HG03060 (cell line): ENCODE data around the gene IL34.

Source experiments
- ATAC-seq: cut with Tn5 transposase; IDR thresholded peaks from one replicate; pipeline ENCODE4 v1.9.1; 2021; ENCODE audit warnings: low read depth, moderate number of reproducible peaks; ENCODE audit not compliant: unreplicated experiment

The IL34 gene

GRCh38 chr16:70686376-70687101, 40.2 kb downstream of the IL34 start:
- no peak for ATAC-seq

DNA sequence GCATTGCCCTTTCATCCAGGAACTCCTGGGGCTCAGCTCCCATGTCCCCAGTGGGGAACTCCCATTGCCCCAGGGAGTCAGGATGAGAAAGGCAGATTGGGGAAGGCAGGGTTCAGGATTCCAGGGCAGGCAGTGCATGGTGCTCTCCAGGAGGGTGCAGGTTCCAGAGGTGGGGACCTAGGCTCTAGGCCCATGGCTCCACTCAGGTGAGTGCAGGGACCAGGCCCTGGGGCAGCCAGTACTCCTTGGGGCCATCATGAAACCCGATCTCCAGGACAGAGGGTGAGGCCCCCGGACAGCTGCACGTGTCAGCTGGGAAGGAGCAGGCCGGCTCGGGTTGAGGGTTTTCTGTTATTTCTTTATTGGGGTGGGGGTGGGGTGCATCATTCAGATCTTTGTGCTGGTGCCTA, 40.7 kb downstream of the IL34 start:
- no peak for ATAC-seq

GRCh38 chr16:70687671-70688245, 41.4 kb downstream of the IL34 start:
- ATAC-seq = no peak

GRCh38 chr16:70688246-70688742, 41.9 kb downstream of the IL34 start:
- no peak for ATAC-seq

DNA sequence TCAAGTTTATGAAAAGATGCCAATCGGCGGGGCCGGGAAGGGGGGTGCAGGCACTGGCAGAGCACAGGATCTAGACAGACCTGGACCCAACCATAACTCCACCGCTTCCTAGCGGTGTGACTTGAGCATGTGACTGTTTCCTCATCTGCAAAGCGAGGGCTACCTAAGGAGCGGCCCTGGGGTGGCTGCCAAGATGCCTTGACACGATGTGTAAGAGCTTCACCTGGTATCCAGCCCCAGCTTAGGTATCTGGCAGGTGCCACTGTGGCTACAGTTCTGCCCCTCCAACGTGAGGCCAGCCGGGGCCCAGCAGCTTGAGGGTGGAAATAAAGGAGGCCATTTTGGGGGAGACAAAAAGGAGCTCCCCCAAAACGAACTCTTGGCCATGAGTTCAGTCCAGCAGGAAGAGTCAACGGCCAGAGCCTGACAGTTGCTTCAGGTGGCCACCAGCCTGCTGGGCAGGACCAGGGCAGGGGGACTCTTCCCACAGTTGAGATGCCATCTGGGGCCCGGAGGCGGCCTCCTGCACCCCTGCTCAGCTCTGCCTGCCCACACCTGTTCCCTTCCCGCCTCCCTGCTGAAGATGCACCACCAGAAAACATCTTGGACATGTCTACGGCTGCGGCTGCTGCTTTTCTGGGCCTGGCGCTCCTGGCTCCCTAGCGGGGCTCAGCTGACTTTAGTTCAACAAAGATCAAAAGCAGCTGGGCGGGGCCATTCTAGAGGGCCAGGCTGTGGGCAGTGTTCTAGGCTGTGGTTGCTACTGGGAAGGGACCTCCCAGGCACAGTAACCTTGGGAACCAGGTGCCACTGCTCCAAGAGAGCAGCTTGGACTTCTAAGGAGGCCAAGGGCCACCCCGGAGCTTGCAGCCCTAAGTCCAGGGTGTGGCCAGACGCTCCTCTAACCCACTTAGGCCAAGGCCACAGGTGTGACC, 42.9 kb downstream of the IL34 start:
- no peak for ATAC-seq

DNA sequence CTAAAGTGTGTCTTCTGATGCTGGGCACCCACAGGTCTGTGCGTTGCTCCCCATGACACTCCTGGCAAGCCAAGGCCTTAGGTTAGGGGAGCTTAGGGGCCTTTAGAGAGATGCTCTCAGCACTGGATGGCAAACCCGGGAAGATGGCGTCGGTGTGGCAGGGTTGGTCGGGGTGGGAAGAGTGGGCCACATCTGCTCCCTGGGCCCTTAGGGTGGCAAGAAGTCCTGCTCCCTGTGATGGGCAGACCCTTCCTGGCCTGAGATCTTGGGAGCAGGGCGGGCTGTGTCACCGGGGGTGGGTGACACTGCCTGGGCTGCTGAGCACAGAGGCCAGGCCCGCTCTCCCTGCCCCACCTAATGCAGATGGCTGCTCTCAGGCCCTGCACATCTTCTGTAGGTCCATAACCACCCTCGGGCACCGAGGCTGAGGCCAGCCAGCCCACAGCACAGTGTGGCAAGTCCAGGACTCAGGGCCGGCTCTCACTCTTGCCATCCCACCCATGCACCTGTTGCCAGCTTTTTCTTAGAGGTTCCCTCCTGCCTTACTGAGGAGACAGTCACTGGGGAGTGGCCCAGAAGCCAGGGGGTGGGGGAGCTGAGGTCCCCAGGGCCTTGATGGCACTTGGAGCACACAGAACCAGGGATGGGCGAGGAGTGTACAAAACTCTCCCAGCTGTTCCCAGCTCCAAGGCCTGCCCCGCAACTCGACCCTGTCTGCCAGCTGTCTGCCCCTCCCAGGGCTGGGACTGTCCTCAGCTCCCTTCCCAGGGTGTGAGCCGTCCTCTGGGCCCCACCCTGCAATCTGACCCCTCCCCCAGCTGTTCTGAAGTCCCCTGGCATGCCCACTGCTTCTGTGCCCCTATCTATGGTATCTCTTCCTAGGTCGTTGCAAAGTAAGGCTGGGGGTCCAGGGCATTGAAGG, 43.9 kb downstream of the IL34 start:
- ATAC-seq = no peak

GRCh38 chr16:70691223-70692129, 45.1 kb downstream of the IL34 start:
- ATAC-seq = no peak

DNA sequence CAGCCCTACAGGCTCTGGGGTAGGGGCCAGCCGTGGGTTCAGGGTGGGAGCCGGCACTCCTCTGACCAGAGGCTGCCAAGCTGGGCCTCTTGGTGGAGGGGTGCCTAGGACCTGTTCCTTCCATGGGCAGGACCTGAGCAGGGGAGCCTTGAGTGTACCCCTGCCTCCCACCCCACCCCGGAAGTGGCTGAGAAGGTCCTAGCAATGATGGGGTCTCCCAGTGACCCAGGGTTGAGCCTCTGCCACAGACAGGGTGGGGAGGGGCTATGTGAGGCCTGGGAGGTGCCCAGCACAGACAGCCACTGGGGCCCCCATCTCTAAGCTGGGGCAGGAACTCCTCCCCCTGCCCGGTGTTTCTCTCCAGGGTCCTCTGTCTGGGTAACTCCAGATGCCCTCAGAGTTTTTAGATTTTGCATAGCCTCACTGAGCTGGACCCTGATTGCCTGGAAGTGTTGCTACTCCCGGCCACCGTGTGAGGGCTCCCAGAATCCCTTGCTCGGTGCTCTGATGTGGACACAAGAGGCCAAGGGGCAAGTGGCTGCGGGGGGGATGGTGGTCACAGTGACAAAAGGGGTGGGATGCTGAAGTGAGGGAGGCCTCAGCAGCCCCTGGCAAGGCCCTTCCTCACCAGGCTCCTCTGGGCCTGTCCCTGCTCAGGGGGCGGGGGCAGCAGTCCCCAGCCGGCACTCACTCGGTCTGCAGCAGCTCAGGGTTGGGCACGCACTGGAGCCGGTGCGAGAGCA, 45.9 kb downstream of the IL34 start:
- no peak for ATAC-seq

GRCh38 chr16:70692873-70693671, 46.7 kb downstream of the IL34 start:
- no peak for ATAC-seq

DNA sequence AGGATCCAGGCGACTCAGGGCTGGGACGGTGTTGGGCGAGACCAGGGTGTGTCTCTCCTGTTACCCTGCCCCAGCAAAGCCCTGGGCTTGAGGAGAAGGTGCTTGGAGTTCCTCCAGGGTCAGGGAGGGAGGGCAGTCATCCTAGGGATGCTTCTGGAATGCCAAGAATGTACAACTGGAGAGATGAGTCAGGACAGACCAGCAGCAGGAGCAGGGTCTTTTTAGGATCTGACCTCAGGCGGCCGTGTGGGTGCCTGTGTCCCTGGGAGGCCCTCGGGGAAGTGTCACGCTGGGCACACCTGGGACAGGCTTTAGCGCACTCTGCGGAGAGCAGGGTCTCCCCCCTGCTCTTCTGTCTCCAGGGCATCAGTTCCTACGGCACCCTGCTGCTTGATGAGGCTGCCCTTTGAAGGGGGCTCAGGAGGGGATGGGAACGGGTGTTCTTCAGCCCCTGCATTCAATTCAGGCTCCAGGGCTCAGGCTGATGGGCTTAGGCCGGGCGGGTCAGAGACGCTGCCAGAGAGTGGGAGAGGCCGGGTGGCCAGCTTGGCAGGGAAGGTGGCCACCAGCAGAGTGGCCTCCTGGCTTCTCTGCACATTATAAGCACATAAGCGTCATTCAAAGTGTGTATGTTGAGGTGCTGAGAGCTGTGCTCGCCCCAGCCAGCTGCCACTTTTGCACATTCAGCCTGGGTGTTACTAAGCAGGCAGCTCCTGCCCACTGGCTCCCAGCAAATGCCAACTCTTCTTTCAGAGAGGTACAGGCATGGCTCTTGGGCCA, 47.9 kb downstream of the IL34 start:
- ATAC-seq = no peak

- ATAC-seq = no peak
These were observed 48.5 kb downstream of the IL34 start for GRCh38 chr16:70694868-70695218.

GRCh38 chr16:70695331-70696070, 49.1 kb downstream of the IL34 start:
- ATAC-seq = no peak

DNA sequence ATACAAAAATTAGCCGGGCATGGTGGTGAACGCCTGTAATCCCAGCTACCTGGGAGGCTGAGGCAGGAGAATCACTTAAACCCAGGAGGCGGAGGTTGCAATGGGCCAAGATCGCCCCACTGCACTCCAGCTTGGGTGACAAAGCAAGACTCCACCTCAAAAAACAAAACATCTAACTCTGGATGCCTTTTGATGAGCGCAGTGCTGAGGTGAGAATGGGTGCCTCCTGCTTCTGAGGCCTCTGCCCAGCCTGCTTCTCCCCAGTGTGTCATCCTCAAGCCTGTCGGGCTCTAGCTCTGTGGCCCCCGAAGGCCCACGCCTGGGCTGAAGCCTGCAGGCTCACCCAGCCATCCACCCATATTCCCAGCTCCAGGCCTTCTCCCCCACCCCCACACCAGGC, 50.0 kb downstream of the IL34 start:
- ATAC-seq = no peak

- no peak for ATAC-seq
These were observed 50.7 kb downstream of the IL34 start for GRCh38 chr16:70696952-70697593.

DNA sequence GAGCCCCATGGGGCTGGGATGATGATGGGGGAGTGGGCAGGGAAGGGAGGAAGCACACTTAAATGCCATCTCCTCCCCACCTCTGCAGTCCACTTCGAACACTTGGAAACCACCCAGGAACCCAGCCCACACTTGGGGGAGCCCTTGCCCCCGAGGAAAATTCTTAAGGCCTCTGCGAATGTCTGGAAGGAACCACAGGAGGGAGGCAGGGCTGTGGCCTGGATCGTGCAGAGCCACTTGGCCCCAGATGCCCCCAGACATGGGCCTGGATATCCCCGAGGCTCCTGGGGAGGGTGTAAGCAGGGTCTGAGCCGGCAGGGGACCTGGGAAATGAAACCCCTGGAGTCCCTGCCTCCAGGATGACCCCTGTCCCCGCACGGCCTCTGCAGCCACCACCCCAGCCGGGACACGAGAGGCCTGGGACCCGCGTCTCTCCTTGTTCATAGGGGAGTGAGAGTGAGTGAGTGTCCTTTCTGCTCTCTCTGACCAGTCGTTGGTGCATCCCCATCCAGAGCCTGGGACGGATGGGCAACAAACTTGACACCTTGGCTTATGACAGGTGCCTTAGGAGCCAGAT, 51.3 kb downstream of the IL34 start:
- ATAC-seq = no peak
